Sigmoid colon (tissue), 3 donors: ENCODE measurements around the gene RTL3.

Source experiments
- CTCF ChIP-seq, 4 experiments: fragments of 450-650 bp in 3 of 4; fragments of 200-600 bp in 1 of 4; IDR thresholded peaks; one replicate each; pipeline ENCODE4 v1.5.1; 2016 to 2019; ENCODE audit warnings: antibody characterized with exemption in 4 of 4, mild to moderate bottlenecking in 3 of 4, moderate library complexity in 2 of 4
- POLR2A ChIP-seq, 2 donors: fragments of 450-650 bp; IDR thresholded peaks; one replicate each; pipeline ENCODE4 v1.6.1; 2016; ENCODE audit warnings: antibody characterized with exemption in 2 of 2, mild to moderate bottlenecking in 2 of 2, moderate library complexity in 2 of 2

- TF ChIP-seq POLR2A (IDR thresholded peaks at IDR 0.05) = no peak
- no peak for TF ChIP-seq CTCF (IDR thresholded peaks at IDR 0.05)
Observed at GRCh38 chrX:78653118-78653822, 5.9 kb downstream of the RTL3 start.
